ENCODE measurements around the gene PLET1.

DNA sequence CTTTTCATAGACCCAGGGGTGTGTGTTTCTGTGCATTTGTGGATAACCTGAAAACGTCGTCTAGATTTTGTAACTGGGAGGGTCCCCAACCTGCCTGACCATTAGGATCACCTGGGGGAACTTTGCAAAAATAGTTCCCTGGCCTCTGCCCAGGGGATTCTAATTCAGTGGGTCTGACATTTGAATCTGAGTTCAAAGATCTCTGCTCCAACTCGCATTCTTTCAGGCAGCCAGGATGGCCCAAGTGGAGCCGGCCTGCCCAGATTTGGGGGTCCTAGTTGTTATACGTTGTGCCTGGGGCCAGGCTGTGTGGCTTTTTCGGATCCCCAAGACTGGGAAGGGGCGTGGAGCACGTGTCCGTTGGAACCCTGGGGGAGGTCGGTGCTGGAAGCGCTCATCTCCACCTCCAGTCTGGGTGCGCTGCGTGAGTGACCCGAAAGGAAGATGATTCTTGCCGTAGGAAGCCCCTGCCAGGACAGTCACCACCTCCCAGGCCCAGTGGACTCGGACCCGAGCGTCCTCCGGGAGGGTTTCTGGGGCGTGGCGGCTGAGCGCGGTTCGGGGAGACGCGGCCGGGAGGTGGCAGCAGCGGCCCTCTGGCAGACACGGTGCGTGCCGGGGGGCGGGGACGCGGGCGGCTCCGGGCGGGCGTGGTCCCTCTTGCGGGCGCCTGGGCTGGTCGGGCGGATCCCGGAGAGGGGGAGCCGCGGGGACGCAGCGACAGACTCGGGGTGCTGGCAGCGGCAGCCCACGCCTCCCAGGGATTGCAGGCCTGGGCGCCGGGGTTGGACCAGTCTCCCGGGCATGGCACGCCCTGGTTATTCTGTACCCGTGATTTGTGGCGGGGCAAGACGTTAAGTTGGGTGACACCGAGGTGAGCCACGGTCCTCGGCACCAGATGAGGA lies 29.2 kb upstream of the PLET1 start:
- peak in 2 of 4 donors; percentile 13 to 61 for TF ChIP-seq POLR2A (IDR thresholded peaks at IDR 0.05)
- TF ChIP-seq, protein P1, sequence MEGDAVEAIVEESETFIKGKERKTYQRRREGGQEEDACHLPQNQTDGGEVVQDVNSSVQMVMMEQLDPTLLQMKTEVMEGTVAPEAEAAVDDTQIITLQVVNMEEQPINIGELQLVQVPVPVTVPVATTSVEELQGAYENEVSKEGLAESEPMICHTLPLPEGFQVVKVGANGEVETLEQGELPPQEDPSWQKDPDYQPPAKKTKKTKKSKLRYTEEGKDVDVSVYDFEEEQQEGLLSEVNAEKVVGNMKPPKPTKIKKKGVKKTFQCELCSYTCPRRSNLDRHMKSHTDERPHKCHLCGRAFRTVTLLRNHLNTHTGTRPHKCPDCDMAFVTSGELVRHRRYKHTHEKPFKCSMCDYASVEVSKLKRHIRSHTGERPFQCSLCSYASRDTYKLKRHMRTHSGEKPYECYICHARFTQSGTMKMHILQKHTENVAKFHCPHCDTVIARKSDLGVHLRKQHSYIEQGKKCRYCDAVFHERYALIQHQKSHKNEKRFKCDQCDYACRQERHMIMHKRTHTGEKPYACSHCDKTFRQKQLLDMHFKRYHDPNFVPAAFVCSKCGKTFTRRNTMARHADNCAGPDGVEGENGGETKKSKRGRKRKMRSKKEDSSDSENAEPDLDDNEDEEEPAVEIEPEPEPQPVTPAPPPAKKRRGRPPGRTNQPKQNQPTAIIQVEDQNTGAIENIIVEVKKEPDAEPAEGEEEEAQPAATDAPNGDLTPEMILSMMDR (IDR thresholded peaks at IDR 0.05) = peak; percentile 79 to 96 (median 87)
